GM20431 (cell line): Measurements from ENCODE around the gene RNASE4.

ENCODE experiments used
- in situ Hi-C: fragments of 300-500 bp; cut with MseI, MboI; formaldehyde crosslinking; loops from one replicate; pipeline ENCODE4 v1.15.0; 2020; ENCODE audit warnings: low sequenced_read_pairs; ENCODE audit not compliant: unreplicated experiment

The RNASE4 gene

DNA sequence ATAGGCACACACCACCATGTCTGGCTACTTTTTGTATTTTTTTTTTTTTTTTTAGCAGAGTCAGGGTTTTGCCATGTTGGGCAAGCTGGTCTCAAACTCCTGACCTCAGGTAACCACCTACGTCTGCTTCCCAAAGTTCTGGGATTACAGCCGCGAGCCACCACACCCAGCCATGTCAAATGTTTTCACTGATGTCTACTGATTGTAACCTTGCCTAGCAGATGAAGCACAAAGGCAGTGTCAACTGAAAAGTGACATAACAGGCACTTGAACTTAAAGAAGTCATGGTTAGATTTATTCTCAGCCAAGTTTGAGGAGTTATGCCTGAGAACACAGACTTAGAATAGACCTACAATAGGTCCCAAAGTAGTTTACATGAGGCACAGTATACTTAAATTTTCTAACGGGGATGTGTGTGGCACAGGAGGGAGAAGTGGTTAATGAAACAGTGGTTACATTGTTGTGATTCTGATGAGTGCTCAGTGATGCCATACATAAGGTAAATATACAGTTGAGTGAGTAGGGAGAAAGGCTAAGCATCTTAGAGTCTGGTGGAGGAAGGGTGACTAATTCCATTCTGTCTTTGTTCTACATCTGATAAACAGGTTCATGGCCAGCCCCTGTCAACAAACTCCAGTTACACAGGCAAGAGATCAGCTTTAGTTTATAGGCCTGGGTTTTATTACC lies 12.6 kb upstream of the RNASE4 start:
- in situ Hi-C loops: no loop called here

DNA sequence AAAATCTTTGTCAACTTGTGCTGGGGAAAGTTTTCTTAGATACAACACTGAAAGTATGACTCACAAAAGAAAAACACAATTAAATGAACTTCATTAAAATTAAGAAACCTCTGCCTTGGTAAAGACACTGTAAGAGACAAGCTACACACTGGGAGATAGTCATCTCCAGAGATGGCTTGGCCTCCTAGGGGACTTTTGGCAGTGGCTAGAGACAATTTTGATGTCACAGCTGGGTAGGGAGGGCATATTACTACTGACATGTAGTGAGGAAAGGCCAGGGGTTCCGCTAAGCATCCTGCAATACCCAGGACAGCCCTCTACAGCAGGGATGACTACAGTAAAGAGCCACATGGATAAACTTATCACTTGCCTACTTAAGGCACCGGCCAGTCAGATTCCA lies 8.7 kb upstream of the RNASE4 start:
- in situ Hi-C loops: no loop called here

DNA sequence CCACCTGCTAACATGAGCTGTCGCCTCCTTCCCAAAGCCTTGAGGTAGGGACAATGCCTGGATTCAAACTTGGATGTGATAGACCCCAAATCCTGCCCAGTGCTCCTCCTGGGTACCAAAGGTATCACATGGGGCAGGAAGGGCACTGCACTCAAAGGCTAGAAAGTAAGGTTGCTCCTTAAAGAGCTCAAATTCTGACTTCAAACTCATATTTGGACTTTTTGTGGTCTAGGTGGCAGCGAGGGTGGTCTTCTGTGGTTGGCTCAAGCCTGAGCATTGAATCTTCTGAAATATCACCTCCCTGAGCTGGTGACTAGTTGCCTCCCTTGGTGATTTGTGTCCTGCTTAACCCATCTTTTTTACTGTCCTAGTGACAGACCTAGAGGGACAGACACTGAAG lies 8.3 kb upstream of the RNASE4 start:
- in situ Hi-C loops: no loop called here

- in situ Hi-C loops: loop anchor here (10.0 kb wide), 1 partner anchor 65 kb away; no protein-coding TSS in a partner anchor
Measured at GRCh38 chr14:20679907-20680306, 4.5 kb upstream of the RNASE4 start.

DNA sequence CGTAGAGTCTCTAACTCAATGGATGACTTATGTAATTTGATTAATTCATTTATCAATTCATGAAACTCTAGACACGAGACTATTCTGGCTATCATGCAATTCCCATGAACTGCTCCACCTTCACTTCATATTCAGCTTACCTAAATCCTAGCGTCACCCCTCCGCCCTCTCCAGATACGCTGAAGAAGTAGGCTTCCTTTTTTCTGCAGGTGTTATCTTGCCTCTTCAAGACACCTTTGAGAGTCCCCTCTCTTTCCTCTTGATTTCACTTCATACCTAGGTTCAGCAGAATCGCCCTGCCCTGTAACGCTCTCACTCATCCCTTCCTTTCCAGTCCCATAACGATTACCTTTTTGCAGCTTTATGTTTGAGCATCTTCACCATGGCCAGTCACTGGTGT lies 4.0 kb upstream of the RNASE4 start:
- in situ Hi-C loops: loop anchor here (10.0 kb wide), 1 partner anchor 66 kb away; no protein-coding TSS in a partner anchor

GRCh38 chr14:20680843-20681347 lies 3.5 kb upstream of the RNASE4 start:
- in situ Hi-C loops: loop anchor here (10.0 kb wide), 1 partner anchor 66 kb away; no protein-coding TSS in a partner anchor

DNA sequence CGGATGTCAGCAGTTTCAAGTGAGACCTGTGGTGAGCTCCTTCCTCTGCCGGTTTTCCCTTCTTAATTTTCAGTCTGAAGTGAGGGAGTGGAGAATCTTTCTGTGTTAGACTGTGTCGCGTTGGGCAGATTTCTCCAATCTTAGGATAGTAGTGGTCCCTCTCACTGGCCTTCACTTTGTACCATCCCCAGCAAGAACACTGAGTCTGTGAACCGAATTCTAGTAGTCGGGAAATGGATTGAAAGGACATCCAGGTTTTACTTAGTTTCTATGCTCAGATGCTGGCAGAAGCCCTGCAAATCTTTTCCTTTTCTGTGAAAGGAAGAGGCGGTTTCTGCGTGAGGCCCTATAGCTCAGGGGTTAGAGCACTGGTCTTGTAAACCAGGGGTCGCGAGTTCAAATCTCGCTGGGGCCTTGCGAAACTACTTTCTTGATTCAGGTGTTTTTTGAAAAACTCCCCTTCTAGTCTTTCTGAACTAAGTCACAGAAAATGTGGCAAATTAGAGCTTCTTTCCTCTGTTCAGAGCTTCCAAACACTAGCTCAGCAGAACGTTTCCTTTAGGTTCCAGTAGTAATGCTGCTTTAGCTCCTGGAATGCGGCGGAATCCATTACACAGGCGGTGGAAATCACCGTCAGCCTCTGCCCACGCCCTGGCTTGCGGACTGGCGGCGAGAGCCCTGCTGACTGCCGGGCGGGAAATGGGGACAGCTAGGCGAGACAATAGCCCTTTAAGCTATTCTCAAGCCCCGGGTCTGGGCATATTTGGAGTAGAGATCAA lies 2.8 kb upstream of the RNASE4 start:
- in situ Hi-C loops: loop anchor here (10.0 kb wide), 1 partner anchor 67 kb away; no protein-coding TSS in a partner anchor

- in situ Hi-C loops: loop anchor here (10.0 kb wide), 1 partner anchor 67 kb away; no protein-coding TSS in a partner anchor
Measured at GRCh38 chr14:20682127-20682434, 2.3 kb upstream of the RNASE4 start.

DNA sequence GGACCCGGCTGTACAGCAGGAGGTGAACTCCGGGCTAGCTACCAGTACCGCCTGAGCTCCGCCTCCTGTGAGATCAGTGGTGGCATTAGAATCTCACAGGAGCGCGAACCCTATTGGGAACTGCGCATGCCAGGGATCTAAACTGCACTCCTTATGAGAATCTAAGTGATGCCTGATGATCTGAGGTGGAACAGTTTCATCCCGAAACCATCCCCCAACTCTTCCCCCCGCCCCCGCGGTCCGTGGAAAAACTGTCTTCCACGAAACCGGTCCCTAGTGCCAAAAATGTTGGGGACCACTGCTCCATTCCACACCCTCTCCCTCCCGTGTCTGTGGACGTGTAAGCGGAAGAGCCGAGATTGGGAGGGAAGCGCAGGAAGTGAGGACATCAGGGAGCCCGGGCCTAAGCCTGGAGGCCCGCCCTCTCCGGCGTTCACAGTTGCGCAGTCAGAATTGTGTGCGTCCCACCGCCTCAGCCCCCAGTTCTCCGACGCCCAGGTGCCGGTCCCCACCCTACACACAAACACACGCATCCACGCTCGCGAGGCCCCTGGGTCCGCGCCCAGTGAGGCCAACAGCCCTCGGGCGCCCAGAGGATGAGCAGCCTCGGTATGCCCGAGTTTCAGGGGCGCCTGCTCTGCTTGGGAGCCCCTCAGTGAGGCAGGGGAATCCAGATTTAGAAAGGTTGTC lies 1.8 kb upstream of the RNASE4 start:
- in situ Hi-C loops: loop anchor here (10.0 kb wide), 1 partner anchor 68 kb away; no protein-coding TSS in a partner anchor

DNA sequence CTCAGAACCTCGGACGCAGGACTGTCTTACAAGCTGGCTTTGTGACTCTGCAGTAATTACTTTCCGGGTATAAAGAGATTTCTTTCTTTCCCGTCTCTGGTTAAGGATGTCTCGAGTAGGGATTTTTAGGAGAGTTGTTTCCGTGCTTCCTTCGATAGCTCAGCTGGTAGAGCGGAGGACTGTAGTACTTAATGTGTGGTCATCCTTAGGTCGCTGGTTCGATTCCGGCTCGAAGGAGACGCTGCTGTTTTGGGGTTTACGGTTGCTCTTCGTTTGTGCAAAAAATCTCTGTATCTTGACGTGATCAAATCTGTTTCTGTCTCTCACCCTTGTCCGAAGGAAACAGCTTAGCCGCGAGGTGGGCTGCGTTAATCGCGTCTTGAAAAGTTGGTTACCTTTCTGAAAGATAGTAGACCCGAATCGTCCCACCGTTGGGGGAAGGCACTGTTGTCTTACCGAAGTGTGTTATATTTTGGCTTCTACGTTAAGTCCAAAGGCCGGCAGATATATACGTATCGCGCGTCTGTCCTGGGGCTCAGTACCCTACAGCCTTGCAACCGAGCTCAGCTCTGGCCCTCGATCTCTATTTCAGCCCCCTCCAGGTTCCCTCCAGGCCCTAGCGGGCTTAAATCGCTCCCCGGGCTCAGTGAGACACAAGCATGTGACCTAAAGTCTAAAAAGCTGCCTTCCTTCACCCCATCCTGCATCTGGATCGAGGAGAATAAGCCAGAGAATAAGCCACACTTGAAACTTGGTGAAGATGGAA lies 1.1 kb upstream of the RNASE4 start:
- in situ Hi-C loops: loop anchor here (10.0 kb wide), 1 partner anchor 69 kb away; no protein-coding TSS in a partner anchor

DNA sequence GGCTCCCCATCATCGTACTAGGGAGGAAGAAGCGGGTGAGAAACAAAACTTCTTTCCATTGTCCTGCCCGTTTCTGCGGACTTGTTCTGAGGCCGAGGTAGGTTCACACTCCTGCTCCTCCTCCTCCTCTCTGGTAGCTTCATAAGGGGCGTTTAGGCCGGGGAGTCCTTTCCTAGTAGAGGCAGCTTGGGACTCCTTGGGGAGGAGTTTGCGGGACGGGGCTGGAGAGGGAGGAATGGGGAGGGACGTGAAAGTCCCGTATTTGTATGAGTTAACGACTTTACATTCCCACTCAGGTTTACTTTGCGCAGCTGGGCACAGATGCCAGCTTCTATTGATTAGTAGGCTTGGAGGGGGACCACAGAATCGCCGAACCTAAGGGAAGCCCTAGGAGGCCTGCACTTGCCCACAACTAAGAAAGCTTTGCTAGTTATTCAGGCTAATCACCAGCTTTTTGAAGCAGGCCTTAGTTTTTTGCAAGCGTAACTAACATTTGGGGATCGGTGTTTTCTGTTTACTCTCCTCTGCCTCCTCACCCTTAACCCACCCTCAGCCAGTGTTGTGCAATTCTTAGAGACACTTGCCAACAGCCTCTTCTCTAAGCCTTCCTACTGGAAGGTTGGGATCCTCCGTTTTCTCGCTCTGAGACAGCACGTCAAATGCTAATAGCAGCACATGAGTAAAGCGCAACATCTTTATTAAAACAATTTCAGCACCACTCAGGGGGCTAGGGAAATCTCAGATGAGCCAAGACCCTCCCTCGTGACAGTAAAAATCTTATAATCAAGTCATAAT lies 499 bp downstream of the RNASE4 start:
- in situ Hi-C loops: loop anchor here (10.0 kb wide), 1 partner anchor 70 kb away; no protein-coding TSS in a partner anchor

GRCh38 chr14:20686386-20687143 lies 2.2 kb downstream of the RNASE4 start:
- in situ Hi-C loops: loop anchor here (10.0 kb wide), 1 partner anchor 72 kb away; no protein-coding TSS in a partner anchor

DNA sequence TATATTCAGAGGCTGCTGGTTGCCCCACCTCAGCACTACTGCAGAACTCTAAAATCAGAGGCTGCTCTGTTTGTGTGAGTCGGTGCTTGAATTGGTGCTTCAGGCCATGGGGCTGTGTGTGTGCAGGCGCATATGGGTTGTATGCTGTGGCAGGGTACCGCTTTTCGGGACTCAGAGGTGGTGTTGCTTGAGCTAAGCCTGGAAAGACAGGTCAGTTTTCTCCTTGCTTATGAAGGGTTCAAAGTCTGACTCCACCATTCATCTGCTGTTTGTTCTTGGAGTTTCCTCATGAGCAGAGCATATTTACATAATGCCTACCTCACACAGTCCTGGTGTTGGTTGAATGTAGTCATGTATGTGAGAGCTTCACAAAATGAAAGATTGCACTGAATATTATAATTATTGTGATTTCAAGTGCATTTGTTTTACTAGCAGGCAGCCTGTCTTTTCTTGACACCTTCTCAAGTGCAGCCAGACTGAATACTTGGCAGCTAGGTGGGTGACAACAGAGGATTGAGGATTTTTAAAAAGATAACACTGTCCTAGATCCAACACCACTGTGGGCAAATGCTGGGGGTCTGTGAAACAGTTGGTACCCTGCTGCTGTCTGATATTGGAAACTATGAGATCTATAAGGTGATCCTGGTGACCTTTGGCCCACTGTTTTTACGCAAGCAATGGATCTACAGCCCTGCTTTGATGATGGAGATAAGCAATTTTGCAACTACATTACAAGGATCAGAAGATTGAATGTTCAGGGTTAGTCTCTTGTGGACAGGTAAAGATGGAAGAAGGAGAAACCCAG lies 3.2 kb downstream of the RNASE4 start:
- in situ Hi-C loops: loop anchor here (10.0 kb wide), 1 partner anchor 73 kb away; no protein-coding TSS in a partner anchor

DNA sequence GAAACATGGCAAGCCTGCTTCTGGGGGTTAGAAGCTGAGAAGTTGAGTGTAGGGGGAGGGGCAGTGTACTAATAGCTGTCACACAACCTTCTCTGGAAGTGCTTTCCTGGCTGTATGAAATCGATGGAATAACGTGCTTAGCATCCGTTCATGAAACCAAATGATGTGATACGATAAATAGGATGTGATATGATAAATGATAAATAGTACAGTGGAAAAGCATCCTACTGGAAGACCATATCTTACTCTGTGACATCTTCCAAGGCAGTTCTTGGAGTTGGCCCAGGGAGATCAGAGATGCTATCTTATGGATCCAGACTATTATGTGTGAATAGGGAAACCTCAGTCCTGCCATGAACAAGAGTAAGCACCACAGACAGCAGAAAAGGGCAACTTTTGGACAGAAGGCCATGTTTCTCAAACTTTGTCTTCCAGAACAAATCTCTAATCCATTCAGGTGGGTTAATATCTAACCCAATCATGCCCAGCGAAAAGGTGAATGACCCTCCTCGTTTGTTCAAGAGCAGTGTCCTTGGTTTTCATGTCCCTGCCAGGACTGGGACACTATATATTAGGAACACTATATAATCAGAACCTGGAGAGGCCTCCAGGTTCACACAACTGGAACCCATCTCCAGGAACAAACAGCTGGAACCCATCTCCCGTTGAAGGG lies 3.9 kb downstream of the RNASE4 start, which contains the start of gene ANG:
Gene ANG, plus strand, starts transcription at position 598 of the 673 bp plus-strand sequence. CDS start 4,801 bp downstream, outside the sequence.
- in situ Hi-C loops: loop anchor here (10.0 kb wide), 1 partner anchor 74 kb away; no protein-coding TSS in a partner anchor

GRCh38 chr14:20690848-20691640 lies 6.7 kb downstream of the RNASE4 start:
- in situ Hi-C loops: loop anchor here (10.0 kb wide), 1 partner anchor 164 kb away; no protein-coding TSS in a partner anchor
